Left kidney (tissue), 8 donors: ENCODE data around the gene BARX2. TPM values are rescaled to one million over a fixed set of nuclear protein-coding genes. Genes with fewer than 3 reads are reported as not detected.
"Not testable (repeated sequence)": the region's sequence is repeated elsewhere in the genome, so short reads cannot be mapped to it uniquely, and the experiment has no call there.

Source experiments
- DNase-seq: peaks from one replicate; pipeline ENCODE4 v3.0.0-alpha.2; 2013
- long read RNA-seq, 8 donors: transcript quantifications; one replicate each; lab custom pipeline, GENCODE V29; 2026
- polyA plus RNA-seq: library from polyadenylated mRNA; unstranded; fragments of 120-200 nt; gene quantifications from one replicate; pipeline ENCODE4 v1.2.1, GENCODE V29; 2013; ENCODE audit not compliant: insufficient read length

The BARX2 gene
- polyA plus RNA-seq, result 1.0 TPM
- long read RNA-seq, donor 1, partial matches to known transcripts, result 0 of 1 reads
- long read RNA-seq, donor 1, other reads (novel, unspliced or antisense), result 0 of 1 reads
- long read RNA-seq, donor 2, result 0 reads
- long read RNA-seq, donor 3, result 0 reads
- long read RNA-seq, donor 4, result 0 reads
- long read RNA-seq, donor 5, result 0 reads
- long read RNA-seq, donor 6, partial matches to known transcripts, result 0 of 2 reads
- long read RNA-seq, donor 6, other reads (novel, unspliced or antisense), result 0 of 2 reads
- long read RNA-seq, donor 7, result 0 reads
- long read RNA-seq, donor 8, result 0 reads

GRCh38 chr11:129375751-129376657 lies at the start of gene BARX2:
Gene BARX2, plus strand, starts transcription at chr11:129375848. Its CDS starts 188 bp downstream, at chr11:129376036.
- peak; percentile 76 for DNase-seq

GRCh38 chr11:129326921-129327320 lies 48.7 kb upstream of the BARX2 start:
- DNase-seq, result no peak

GRCh38 chr11:129327708-129328107 lies 47.9 kb upstream of the BARX2 start:
- not testable (repeated sequence) for DNase-seq

GRCh38 chr11:129328756-129329155 lies 46.9 kb upstream of the BARX2 start:
- DNase-seq, result no peak

GRCh38 chr11:129331217-129331616 lies 44.4 kb upstream of the BARX2 start:
- DNase-seq, result no peak

- DNase-seq, result peak; percentile 71
Measured at GRCh38 chr11:129331871-129332274, 43.8 kb upstream of the BARX2 start.

- no peak for DNase-seq
Measured at GRCh38 chr11:129333873-129334272, 41.8 kb upstream of the BARX2 start.

GRCh38 chr11:129344301-129344940 lies 31.2 kb upstream of the BARX2 start:
- not testable (repeated sequence) for DNase-seq

- DNase-seq, result no peak
Measured at GRCh38 chr11:129346916-129347315, 28.7 kb upstream of the BARX2 start.

- DNase-seq, result no peak
Measured at GRCh38 chr11:129348813-129349212, 26.8 kb upstream of the BARX2 start.

- DNase-seq, result no peak
Measured at GRCh38 chr11:129352676-129353075, 23.0 kb upstream of the BARX2 start.

GRCh38 chr11:129354691-129355090 lies 21.0 kb upstream of the BARX2 start:
- DNase-seq, result no peak

GRCh38 chr11:129359748-129360147 lies 15.9 kb upstream of the BARX2 start:
- DNase-seq, result no peak

GRCh38 chr11:129364143-129364654 lies 11.4 kb upstream of the BARX2 start:
- DNase-seq, result peak; percentile 88

- DNase-seq, result no peak
Measured at GRCh38 chr11:129365816-129366215, 9.8 kb upstream of the BARX2 start.

- no peak for DNase-seq
Measured at GRCh38 chr11:129366737-129367597, 8.7 kb upstream of the BARX2 start.

GRCh38 chr11:129368889-129369672 lies 6.6 kb upstream of the BARX2 start:
- DNase-seq, result no peak

GRCh38 chr11:129370715-129371114 lies 4.9 kb upstream of the BARX2 start:
- no peak for DNase-seq

GRCh38 chr11:129372609-129373488 lies 2.8 kb upstream of the BARX2 start:
- no peak for DNase-seq
